Calu3 (cell line): ENCODE results near the gene TBC1D17. TPM values are rescaled to one million over a fixed set of nuclear protein-coding genes. Genes with fewer than 3 reads are reported as not detected.

Source experiments
- BruUV-seq: library from RNA; stranded (reverse); fragments of 400-500 nt; replicated peaks from 2 replicates; lab custom pipeline; 2021; lab: Mats Ljungman, UMichigan
- CTCF ChIA-PET: fragments of 300-600 bp; sonication (Branson Sonifier 250); formaldehyde crosslinking; loops from one replicate; lab custom pipeline; 2022; ENCODE audit warnings: antibody characterized with exemption; lab: Charles Lee
- DNase-seq: peaks from one replicate; pipeline ENCODE4 v3.0.0; 2022
- H3K27ac Mint-ChIP-seq: one replicate; pipeline ENCODE4 v1.8.0; 2022; ENCODE audit warnings: mixed read lengths; ENCODE audit not compliant: unreplicated experiment
- H3K27me3 Mint-ChIP-seq: one replicate; pipeline ENCODE4 v1.8.0; 2022; ENCODE audit warnings: mixed read lengths; ENCODE audit not compliant: unreplicated experiment
- H3K36me3 Mint-ChIP-seq: one replicate; pipeline ENCODE4 v1.8.0; 2022; ENCODE audit warnings: mild to moderate bottlenecking, moderate library complexity, mixed read lengths; ENCODE audit not compliant: insufficient read depth, unreplicated experiment
- H3K4me1 Mint-ChIP-seq: one replicate; pipeline ENCODE4 v1.8.0; 2022; ENCODE audit warnings: mild to moderate bottlenecking, low read depth, mixed read lengths; ENCODE audit not compliant: unreplicated experiment
- H3K4me3 Mint-ChIP-seq: one replicate; pipeline ENCODE4 v1.8.0; 2022; ENCODE audit warnings: mild to moderate bottlenecking, low read depth, moderate library complexity, mixed read lengths; ENCODE audit not compliant: unreplicated experiment
- H3K9me3 Mint-ChIP-seq: one replicate; pipeline ENCODE4 v1.8.0; 2022; ENCODE audit warnings: low read depth, mixed read lengths; ENCODE audit not compliant: unreplicated experiment
- intact Hi-C: fragments of 100-400 bp; cut with micrococcal nuclease; formaldehyde crosslinking; loops from one replicate; pipeline ENCODE4 v1.10.0; 2022; ENCODE audit not compliant: unreplicated experiment
- total RNA-seq: library from RNA; stranded (reverse); gene quantifications from 2 replicates; pipeline ENCODE4 v1.2.3, GENCODE V29; 2022
- TF ChIP-seq, protein P1 (sequence below): fragments of 200-600 bp; IDR thresholded peaks from one replicate; pipeline ENCODE4 v1.8.0; 2022; ENCODE audit warnings: antibody characterized with exemption; ENCODE audit not compliant: unreplicated experiment

Gene TBC1D17
- total RNA-seq, 1 experiment from 2014 or later, result 56.9 TPM

DNA sequence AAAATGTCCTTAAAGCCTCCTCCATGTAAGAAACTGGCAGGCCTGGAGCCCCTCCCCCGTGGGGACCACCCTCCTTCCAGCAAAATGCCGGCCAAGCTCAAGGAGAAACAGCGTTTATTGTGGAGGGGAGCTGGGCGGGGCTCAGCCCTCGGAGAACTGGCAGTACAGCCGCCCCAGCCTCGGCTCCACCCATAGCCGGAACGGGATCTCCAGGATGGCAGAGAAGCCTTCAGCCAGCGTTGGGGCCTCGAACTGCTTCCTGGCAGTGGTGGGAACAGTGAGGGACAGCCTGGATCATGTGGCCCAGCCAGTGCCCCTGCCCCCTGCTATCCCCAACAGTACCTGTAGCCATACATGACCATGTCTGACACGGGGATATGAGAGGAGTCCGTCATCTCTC, 16.4 kb upstream of the TBC1D17 start:
- Mint-ChIP-seq H3K9me3 (no peaks in the 10 kb centered on the region), H3K27me3 (no peaks in the 10 kb centered on the region), H3K4me3 (no peak overlapping the region), H3K27ac (no peak overlapping the region), H3K4me1 (peaks cover 28% of the 10 kb centered on the region), H3K36me3 (peaks cover 59% of the 10 kb centered on the region)
- TF ChIP-seq, protein P1, sequence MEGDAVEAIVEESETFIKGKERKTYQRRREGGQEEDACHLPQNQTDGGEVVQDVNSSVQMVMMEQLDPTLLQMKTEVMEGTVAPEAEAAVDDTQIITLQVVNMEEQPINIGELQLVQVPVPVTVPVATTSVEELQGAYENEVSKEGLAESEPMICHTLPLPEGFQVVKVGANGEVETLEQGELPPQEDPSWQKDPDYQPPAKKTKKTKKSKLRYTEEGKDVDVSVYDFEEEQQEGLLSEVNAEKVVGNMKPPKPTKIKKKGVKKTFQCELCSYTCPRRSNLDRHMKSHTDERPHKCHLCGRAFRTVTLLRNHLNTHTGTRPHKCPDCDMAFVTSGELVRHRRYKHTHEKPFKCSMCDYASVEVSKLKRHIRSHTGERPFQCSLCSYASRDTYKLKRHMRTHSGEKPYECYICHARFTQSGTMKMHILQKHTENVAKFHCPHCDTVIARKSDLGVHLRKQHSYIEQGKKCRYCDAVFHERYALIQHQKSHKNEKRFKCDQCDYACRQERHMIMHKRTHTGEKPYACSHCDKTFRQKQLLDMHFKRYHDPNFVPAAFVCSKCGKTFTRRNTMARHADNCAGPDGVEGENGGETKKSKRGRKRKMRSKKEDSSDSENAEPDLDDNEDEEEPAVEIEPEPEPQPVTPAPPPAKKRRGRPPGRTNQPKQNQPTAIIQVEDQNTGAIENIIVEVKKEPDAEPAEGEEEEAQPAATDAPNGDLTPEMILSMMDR, result no peak
- intact Hi-C loops, result no loop called here
- no TSS peak for BruUV-seq
- CTCF ChIA-PET, result no interaction called here
- peak; percentile 22 for DNase-seq

GRCh38 chr19:49861541-49862378, 15.7 kb upstream of the TBC1D17 start:
- Mint-ChIP-seq H3K27ac (peak overlapping the region; percentile 36), H3K4me3 (no peak overlapping the region), H3K4me1 (peaks cover 34% of the 10 kb centered on the region), H3K27me3 (no peaks in the 10 kb centered on the region), H3K9me3 (no peaks in the 10 kb centered on the region), H3K36me3 (peaks cover 53% of the 10 kb centered on the region)
- intact Hi-C loops, result no loop called here
- no peak for DNase-seq
- TF ChIP-seq, protein P1, result no peak
- CTCF ChIA-PET, result no interaction called here
- no TSS peak for BruUV-seq

DNA sequence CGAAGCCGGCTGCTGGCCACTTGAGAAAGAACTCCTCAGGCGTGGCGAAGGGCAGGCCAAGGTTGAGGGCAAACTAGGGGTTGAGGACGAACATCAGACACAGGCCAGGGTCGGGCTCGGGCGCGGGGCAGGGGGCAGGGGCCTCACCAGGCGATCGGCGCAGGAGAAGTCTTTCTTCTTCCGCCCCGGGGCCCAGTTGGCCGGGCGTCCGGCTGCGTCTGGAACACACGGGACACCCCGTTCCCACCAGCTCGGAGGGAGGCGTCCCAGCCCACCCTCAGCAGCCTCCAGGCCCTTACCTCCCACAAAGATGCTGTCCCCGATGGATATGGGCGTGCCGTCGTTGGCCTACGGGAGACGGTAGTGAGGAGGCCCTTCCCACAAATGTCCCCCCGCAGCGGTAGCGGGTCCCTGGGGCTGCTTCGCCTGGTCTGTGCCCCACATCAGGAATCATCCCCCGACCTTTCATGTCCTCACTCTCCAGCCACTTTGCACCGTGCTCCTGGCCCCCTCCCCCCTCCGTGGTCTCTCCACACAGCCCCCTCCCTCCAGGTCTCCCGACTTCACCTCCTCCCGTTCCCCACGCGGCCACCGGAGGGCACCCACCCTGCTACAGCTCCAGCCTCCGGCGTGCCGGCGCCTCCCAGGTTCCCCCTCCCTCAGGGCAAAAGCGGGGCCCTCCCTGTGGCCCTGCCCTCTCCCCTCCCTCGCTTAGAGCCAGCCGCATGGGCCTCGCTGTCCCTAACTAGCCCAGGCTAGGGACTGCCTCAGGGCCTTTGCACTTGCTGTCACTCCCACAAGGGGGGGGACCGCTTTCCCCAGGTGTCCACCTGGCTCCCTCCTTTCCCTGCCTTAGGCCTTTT, 14.9 kb upstream of the TBC1D17 start:
- no peaks in the 10 kb centered on the region for H3K9me3 Mint-ChIP-seq
- intact Hi-C loops, result no loop called here
- no TSS peak for BruUV-seq
- peak overlapping the region; percentile 47 for H3K27ac Mint-ChIP-seq
- peak; percentile 25 for DNase-seq
- no peaks in the 10 kb centered on the region for H3K27me3 Mint-ChIP-seq
- H3K4me1 Mint-ChIP-seq, result peaks cover 38% of the 10 kb centered on the region
- CTCF ChIA-PET, result no interaction called here
- H3K4me3 Mint-ChIP-seq, result no peak overlapping the region
- peaks cover 44% of the 10 kb centered on the region for H3K36me3 Mint-ChIP-seq
- TF ChIP-seq, protein P1, result no peak

- peak overlapping the region; percentile 47 for H3K27ac Mint-ChIP-seq
- no peaks in the 10 kb centered on the region for H3K27me3 Mint-ChIP-seq
- no peak overlapping the region for H3K4me3 Mint-ChIP-seq
- H3K4me1 Mint-ChIP-seq, result peaks cover 38% of the 10 kb centered on the region
- intact Hi-C loops, result no loop called here
- DNase-seq, result no peak
- CTCF ChIA-PET, result no interaction called here
- no peaks in the 10 kb centered on the region for H3K9me3 Mint-ChIP-seq
- H3K36me3 Mint-ChIP-seq, result peaks cover 36% of the 10 kb centered on the region
- TF ChIP-seq, protein P1, result no peak
- BruUV-seq, result no TSS peak
These were observed 14.1 kb upstream of the TBC1D17 start for GRCh38 chr19:49863254-49863934.
